HCT116 (cell line): ENCODE data around the gene RNF225. TPM values are rescaled to one million over a fixed set of nuclear protein-coding genes. Genes with fewer than 3 reads are reported as not detected.

Experiments used
- ATAC-seq: fragments of 200-7000 bp; cut with Tn5 transposase; 2 replicates; pipeline ENCODE4 v1.9.1; 2020; ENCODE audit warnings: mild to moderate bottlenecking, moderate library complexity
- BruUV-seq: library from RNA; stranded (reverse); fragments of 400-500 nt; replicated peaks from 2 replicates; lab custom pipeline; 2021; lab: Mats Ljungman, UMichigan
- CTCF ChIA-PET: fragments of 300-600 bp; sonication (Branson Sonifier 250); formaldehyde crosslinking; loops from one replicate; lab custom pipeline; 2021; ENCODE audit warnings: antibody characterized with exemption; lab: Charles Lee
- POLR2A ChIA-PET: fragments of 300-600, 350-600 bp; sonication (Branson Sonifier 250); formaldehyde crosslinking; loops from one replicate; lab custom pipeline; 2021; ENCODE audit warnings: antibody characterized with exemption; lab: Charles Lee
- RAD21 ChIA-PET, 2 experiments: fragments of 300-600 bp; sonication (Branson Sonifier 250); formaldehyde crosslinking; loops; one replicate each; lab custom pipeline; 2023; ENCODE audit warnings: low total read pairs in 2 of 2; ENCODE audit not compliant: uncharacterized antibody in 2 of 2, unreplicated experiment in 2 of 2, low non-redundant PET in 1 of 2; lab: Charles Lee
- DNase-seq: peaks from one replicate; pipeline ENCODE4 v3.0.0-alpha.2; 2010; ENCODE audit warnings: low read depth, low spot score
- H2AFZ ChIP-seq: fragments of 200-600 bp; shearing (Covaris generic), sonication (generic); 2 replicates; pipeline ENCODE4 v1.6.1; 2017; ENCODE audit warnings: low read depth, mixed run types, mixed read lengths, antibody characterized with exemption, low read length; ENCODE audit not compliant: poor library complexity, severe bottlenecking
- H3K27ac ChIP-seq: 2 replicates; pipeline ENCODE4 v1.5.1; 2012; ENCODE audit warnings: low read depth, low read length
- H3K27me3 ChIP-seq: fragments of 200-600 bp; sonication (generic); 2 replicates; pipeline ENCODE4 v1.6.1; 2016; ENCODE audit warnings: mixed run types, low read length, mixed read lengths; ENCODE audit not compliant: insufficient read depth
- H3K36me3 ChIP-seq, 2 experiments: fragments of 200-500 bp in 1 of 2; fragments of 200-600 bp in 1 of 2; sonication (Bioruptor generic) in 1 of 2; sonication (generic) in 1 of 2; 2 replicates each; pipeline versions ENCODE4 v1.5.1 to v1.6.1; 2014 to 2016; ENCODE audit warnings: low read length in 2 of 2, inconsistent platforms in 1 of 2, mixed read lengths in 1 of 2, mixed run types in 1 of 2; ENCODE audit not compliant: insufficient read depth in 2 of 2, control insufficient read depth in 1 of 2
- H3K4me1 ChIP-seq, 2 experiments: fragments of 200-600 bp in 1 of 2; sonication (generic) in 1 of 2; 2 replicates each; pipeline versions ENCODE4 v1.5.1 to v1.6.1; 2012 to 2017; ENCODE audit warnings: low read length in 2 of 2, inconsistent platforms in 1 of 2, mild to moderate bottlenecking in 1 of 2, mixed read lengths in 1 of 2, mixed run types in 1 of 2, moderate library complexity in 1 of 2; ENCODE audit not compliant: insufficient read depth in 2 of 2, control insufficient read depth in 1 of 2
- H3K4me2 ChIP-seq: fragments of 200-600 bp; sonication (generic); 2 replicates; pipeline ENCODE4 v1.6.1; 2017; ENCODE audit warnings: mixed run types, low read length, mixed read lengths
- H3K4me3 ChIP-seq, 2 experiments: fragments of 200-600 bp in 1 of 2; sonication (generic) in 1 of 2; replicated peaks in 1 of 2; 2 replicates each; pipeline ENCODE4 v1.5.1; 2011 to 2016; ENCODE audit warnings: low read length in 2 of 2, control low read depth in 1 of 2, low read depth in 1 of 2, mild to moderate bottlenecking in 1 of 2, mixed read lengths in 1 of 2, mixed run types in 1 of 2
- H3K79me2 ChIP-seq: fragments of 200-600 bp; sonication (generic); 2 replicates; pipeline ENCODE4 v1.6.1; 2017; ENCODE audit warnings: mild to moderate bottlenecking, mixed run types, low read length, moderate library complexity, mixed read lengths; ENCODE audit not compliant: insufficient read depth
- H3K9ac ChIP-seq: fragments of 200-600 bp; sonication (generic); 2 replicates; pipeline ENCODE4 v1.6.1; 2016; ENCODE audit warnings: low read length, mixed read lengths
- H3K9me2 ChIP-seq: fragments of 200-600 bp; sonication (generic), shearing (Covaris generic); 2 replicates; pipeline ENCODE4 v1.6.1; 2017; ENCODE audit warnings: mixed run types, mild to moderate bottlenecking, moderate library complexity; ENCODE audit not compliant: insufficient read depth
- H3K9me3 ChIP-seq, 2 experiments: fragments of 200-500 bp in 1 of 2; fragments of 200-600 bp in 1 of 2; sonication (Bioruptor generic) in 1 of 2; sonication (generic) in 1 of 2; 2 replicates each; pipeline ENCODE4 v1.6.1; 2014 to 2017; ENCODE audit warnings: low read length in 2 of 2, mixed read lengths in 2 of 2, inconsistent platforms in 1 of 2, low read depth in 1 of 2, mild to moderate bottlenecking in 1 of 2, mixed run types in 1 of 2, moderate library complexity in 1 of 2; ENCODE audit not compliant: control insufficient read depth in 1 of 2, insufficient read depth in 1 of 2
- H4K20me1 ChIP-seq: fragments of 200-600 bp; sonication (generic), shearing (Covaris generic); 2 replicates; pipeline ENCODE4 v1.6.1; 2017; ENCODE audit warnings: mixed run types, mild to moderate bottlenecking, moderate library complexity; ENCODE audit not compliant: insufficient read depth
- ATF3 ChIP-seq: IDR thresholded peaks from 2 replicates; pipeline ENCODE4 v1.6.1; 2012
- CBX3 ChIP-seq: IDR thresholded peaks from 2 replicates; pipeline ENCODE4 v1.6.1; 2012; ENCODE audit warnings: low read depth
- CEBPB ChIP-seq: IDR thresholded peaks from 2 replicates; pipeline ENCODE4 v1.6.1; 2012; ENCODE audit warnings: low read depth
- CTCF ChIP-seq, 3 experiments: fragments of 200-600 bp in 1 of 3; sonication (generic) in 1 of 3; IDR thresholded peaks in 2 of 3; conservative IDR thresholded peaks in 1 of 3; 2 replicates each; pipeline ENCODE4 v1.5.1; 2012 to 2017; ENCODE audit warnings: low read depth in 2 of 3, low read length in 2 of 3, antibody characterized with exemption in 1 of 3, borderline replicate concordance in 1 of 3, control low read depth in 1 of 3, mild to moderate bottlenecking in 1 of 3, mixed read lengths in 1 of 3, mixed run types in 1 of 3, moderate library complexity in 1 of 3; ENCODE audit not compliant: insufficient read depth in 1 of 3
- ELF1 ChIP-seq: IDR thresholded peaks from 2 replicates; pipeline ENCODE4 v1.6.1; 2012; ENCODE audit warnings: low read depth, borderline replicate concordance
- EZH2 ChIP-seq: fragments of 200-600 bp; sonication (generic); IDR thresholded peaks from 2 replicates; pipeline ENCODE4 v1.6.1; 2017; ENCODE audit warnings: antibody characterized with exemption, mixed run types
- FOSL1 ChIP-seq: IDR thresholded peaks from 2 replicates; pipeline ENCODE4 v1.6.1; 2012; ENCODE audit warnings: low read depth
- JUND ChIP-seq: IDR thresholded peaks from 2 replicates; pipeline ENCODE4 v1.6.1; 2012
- MAX ChIP-seq: IDR thresholded peaks from 2 replicates; pipeline ENCODE4 v1.6.1; 2012
- SRF ChIP-seq: IDR thresholded peaks from 2 replicates; pipeline ENCODE4 v1.6.1; 2012; ENCODE audit warnings: low read depth
- TCF7L2 ChIP-seq: IDR thresholded peaks from 2 replicates; pipeline ENCODE4 v1.7.0; 2011; ENCODE audit warnings: borderline replicate concordance, inconsistent platforms; ENCODE audit not compliant: insufficient read depth, insufficient read length; ENCODE audit errors: extremely low read depth
- YY1 ChIP-seq: IDR thresholded peaks from 2 replicates; pipeline ENCODE4 v1.6.1; 2011; ENCODE audit warnings: low read length, low read depth, moderate library complexity, mild to moderate bottlenecking; ENCODE audit not compliant: insufficient replicate concordance; ENCODE audit errors: extremely low read depth
- ZFX ChIP-seq: fragments of 450-650 bp; IDR thresholded peaks from 2 replicates; pipeline ENCODE4 v1.6.1; 2017
- intact Hi-C: fragments of 100-400 bp; cut with micrococcal nuclease; formaldehyde crosslinking; loops from 2 replicates; pipeline ENCODE4 v1.10.0; 2022
- total RNA-seq: library from RNA; stranded (reverse); gene quantifications from one replicate; pipeline ENCODE4 v1.2.1, GENCODE V29; 2021; ENCODE audit not compliant: unreplicated experiment

RNF225 gene
- total RNA-seq, 1 experiment from 2014 or later = 1.2 TPM

- DNase-seq (no peak), ATAC-seq (no peak)
- no peak overlapping the region for H2AFZ ChIP-seq
- H3K4me2 ChIP-seq = no peak overlapping the region
- H4K20me1 ChIP-seq = no peaks in the 10 kb centered on the region
- BruUV-seq = no TSS peak
- peaks cover 0 to 5% of the 10 kb centered on the region in 2 experiments; a peak in 1 of 4 replicates for H3K36me3 ChIP-seq
- TF ChIP-seq ELF1 = no peak
- no peak for TF ChIP-seq EZH2
- TF ChIP-seq CEBPB = no peak
- no peak for TF ChIP-seq CBX3
- TF ChIP-seq JUND = no peak
- no peak for TF ChIP-seq YY1
- TF ChIP-seq ATF3 = no peak
- TF ChIP-seq TCF7L2 = no peak
- TF ChIP-seq SRF = no peak
- TF ChIP-seq MAX = no peak
- ChIA-PET CTCF (no interaction called here), RAD21 (no interaction called here), POLR2A (no interaction called here)
- no peak overlapping the region for H3K9ac ChIP-seq
- no peaks in the 10 kb centered on the region for H3K9me2 ChIP-seq
- no peaks in the 10 kb centered on the region for H3K79me2 ChIP-seq
- H3K27me3 ChIP-seq = no peaks in the 10 kb centered on the region
- no peaks in the 10 kb centered on the region for H3K4me1 ChIP-seq
- peaks cover 10 to 29% of the 10 kb centered on the region in 2 experiments; a peak in 2 of 4 replicates for H3K9me3 ChIP-seq
- no peak overlapping the region for H3K27ac ChIP-seq
- no peak overlapping the region for H3K4me3 ChIP-seq
- intact Hi-C loops = no loop called here
Observed at GRCh38 chr19:58429745-58430144, 34.3 kb downstream of the RNF225 start.

- ChIA-PET POLR2A (no interaction called here), CTCF (no interaction called here), RAD21 (no interaction called here)
- Histone ChIP-seq H3K36me3 (peaks cover 0 to 5% of the 10 kb centered on the region in 2 experiments; a peak in 1 of 4 replicates), H3K27ac (no peak overlapping the region), H3K79me2 (no peaks in the 10 kb centered on the region), H3K9ac (no peak overlapping the region), H3K9me3 (peaks cover 15 to 36% of the 10 kb centered on the region in 2 experiments; a peak in 2 of 4 replicates), H2AFZ (no peak overlapping the region), H3K4me3 (no peak overlapping the region), H3K4me1 (no peaks in the 10 kb centered on the region), H3K4me2 (no peak overlapping the region), H3K27me3 (no peaks in the 10 kb centered on the region), H4K20me1 (no peaks in the 10 kb centered on the region), H3K9me2 (no peaks in the 10 kb centered on the region)
- no peak for DNase-seq
- no TSS peak for BruUV-seq
- ATAC-seq = no peak
- intact Hi-C loops = no loop called here
- TF ChIP-seq FOSL1 (no peak), ELF1 (no peak), CTCF (IDR thresholded peaks at IDR 0.05 in 2 of 3, conservative IDR thresholded peaks at IDR 0.05 in 1 of 3; ENCODE audit: borderline replicate concordance in 1 of 3, insufficient read depth in 1 of 3, low read depth in 2 of 3, low read length in 2 of 3) (no peak), SRF (no peak), CBX3 (no peak), ZFX (no peak)
Observed at GRCh38 chr19:58434217-58434616, 38.8 kb downstream of the RNF225 start.
